Raji (cell line): Measurements from ENCODE around the gene SLC25A13.

Experiments used
- POLR2A ChIP-seq: IDR thresholded peaks from 2 replicates; pipeline ENCODE4 v1.6.1; 2011; ENCODE audit warnings: low read depth, low read length, control low read depth; ENCODE audit not compliant: insufficient read depth

Gene SLC25A13

DNA sequence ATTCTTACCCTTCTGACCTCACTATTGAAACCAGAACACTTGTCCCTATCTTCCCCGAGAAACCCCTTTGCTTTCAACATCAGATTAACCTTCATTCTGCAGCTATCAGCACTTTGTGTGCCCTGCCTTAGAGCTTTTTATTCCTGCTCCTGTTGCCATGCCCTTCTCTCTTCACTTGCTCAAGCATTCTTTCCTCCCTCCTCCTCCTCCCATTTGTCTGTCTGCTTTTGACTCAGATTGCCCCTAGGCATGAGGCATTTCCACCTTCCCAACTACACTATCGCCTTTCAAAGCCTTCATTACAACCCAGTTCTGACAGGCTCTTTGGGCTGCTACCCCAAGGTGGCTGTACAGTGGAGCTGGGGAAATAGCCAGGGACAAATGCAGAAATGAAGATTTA is 143.3 kb downstream of the SLC25A13 start:
- TF ChIP-seq POLR2A = no peak

DNA sequence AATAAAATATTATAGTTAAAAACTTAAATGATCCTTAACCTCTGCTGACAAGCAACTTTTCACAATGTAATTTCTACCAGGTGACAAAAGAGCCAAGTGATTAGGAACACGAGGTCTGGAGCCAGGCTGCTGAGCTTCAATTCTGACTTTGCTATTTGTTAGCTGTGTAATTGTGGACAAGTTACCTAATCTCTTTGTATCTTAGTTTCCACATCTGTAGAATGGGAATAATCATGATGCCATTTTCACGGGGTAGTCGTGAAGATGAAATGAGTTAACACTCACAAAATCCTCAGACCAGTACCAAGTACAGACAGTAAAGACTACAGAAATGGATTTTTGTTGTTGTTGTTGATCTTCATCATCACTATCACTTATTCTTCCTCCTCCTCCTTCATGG is 144.5 kb downstream of the SLC25A13 start:
- TF ChIP-seq POLR2A = no peak

DNA sequence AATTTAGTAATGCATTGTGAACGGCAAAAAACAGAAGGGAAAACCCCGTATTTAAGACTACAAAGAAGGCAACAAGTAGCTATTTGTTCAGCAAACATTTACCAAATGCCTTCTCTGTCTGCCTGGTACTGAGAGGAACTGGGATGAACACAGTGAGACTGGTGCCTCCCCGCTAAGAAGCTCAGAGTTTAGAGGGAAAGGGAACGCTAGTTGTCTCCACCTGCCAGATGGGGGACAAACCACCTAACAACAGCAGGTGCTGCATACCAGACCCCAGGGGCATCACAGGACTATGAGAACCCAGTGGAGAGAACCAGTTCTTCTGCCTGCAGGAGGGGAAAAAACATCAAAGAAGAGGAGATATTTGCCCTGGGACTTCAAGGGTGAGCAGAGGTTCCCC is 147.1 kb downstream of the SLC25A13 start:
- no peak for TF ChIP-seq POLR2A

DNA sequence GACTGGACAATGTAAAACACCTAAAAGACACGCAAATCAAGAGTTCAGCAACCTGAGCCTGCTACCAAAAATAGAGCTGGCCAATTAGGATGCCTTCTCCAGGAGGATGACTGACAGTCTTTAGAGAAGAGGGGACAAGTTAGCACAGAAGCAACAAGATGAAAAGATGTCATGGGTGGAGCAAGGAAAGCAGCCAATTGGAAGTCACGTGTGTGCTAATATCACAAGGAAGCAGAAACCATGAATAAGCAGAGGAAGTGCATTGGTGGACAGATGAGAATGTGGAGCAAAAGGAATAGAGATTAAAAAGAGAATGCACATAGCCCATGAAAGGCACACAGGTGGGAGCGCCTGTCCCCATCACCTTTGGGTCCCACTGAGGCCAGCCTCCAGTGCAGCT is 148.1 kb downstream of the SLC25A13 start:
- no peak for TF ChIP-seq POLR2A

DNA sequence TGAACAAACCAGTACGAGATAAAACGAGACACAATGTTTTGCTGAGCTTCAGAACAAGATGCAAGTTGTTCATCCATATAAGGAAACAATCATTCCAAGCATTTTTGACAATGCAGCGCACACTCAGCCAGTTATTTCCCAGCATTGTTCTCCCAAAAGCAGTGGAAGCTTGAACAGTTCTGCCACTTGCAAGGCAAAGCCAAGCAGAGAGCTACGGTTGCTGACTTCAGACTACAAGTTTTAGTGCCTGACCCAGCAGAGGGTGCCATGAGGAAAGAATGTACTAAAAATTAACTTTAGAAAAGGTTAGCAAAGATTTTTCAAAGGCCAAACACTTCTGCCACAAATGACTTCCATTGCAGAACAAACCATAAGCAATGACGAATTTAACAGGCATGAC is 152.5 kb downstream of the SLC25A13 start:
- no peak for TF ChIP-seq POLR2A

DNA sequence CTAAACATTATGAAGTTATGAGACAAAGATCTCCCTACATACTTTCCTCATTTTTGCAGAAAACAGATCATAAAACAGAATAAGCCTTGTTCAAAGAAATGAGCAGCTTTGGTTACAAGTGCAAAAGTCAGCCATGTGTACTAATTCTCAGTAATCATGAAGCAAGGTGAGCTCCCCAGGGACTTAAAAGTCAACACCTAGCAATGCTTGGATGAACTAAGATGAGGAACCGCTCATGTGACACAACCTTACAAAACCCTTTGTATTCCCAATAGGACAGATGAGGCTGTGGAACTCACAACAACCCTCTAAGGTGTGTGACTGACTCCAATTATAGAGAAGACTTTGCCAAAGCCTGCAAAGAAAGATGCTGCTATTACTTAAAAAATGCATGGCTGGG is 154.5 kb downstream of the SLC25A13 start:
- no peak for TF ChIP-seq POLR2A

DNA sequence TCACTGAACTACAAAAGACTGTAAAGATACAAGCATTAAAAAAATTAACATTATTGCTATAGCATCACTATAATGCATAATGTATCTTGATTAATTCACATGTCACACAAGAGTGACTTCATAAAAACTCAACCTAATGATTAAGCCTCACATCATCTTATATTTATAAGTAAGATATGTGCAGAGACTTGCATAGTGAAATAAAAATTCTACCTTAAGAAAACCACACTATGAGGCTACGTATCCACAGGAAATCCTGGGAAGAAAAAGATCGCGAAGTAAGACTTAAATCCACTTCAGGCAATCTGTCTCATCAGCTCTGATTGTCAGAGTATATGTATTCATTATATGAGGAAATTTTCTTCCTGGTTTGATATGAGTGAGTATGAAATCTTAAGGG is 160.0 kb downstream of the SLC25A13 start:
- TF ChIP-seq POLR2A = no peak

DNA sequence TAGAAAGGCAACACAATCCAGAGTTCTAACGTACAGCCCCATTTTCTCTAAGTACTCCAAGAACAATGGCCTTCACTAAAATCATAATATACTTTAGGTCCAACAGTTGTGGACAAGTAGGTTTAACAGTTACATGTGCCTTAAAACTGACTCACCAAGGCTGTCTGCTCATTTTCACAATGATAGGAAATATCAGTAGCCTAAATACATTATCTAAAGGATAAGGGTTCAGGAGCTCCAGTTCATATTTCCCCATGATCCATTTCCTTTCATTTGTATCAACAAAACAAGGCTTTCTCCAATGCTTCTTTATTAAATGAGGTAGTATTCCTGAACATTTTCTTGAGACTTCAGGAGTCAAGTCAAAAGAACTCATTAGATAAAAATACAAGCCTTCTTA is 164.0 kb downstream of the SLC25A13 start:
- no peak for TF ChIP-seq POLR2A

DNA sequence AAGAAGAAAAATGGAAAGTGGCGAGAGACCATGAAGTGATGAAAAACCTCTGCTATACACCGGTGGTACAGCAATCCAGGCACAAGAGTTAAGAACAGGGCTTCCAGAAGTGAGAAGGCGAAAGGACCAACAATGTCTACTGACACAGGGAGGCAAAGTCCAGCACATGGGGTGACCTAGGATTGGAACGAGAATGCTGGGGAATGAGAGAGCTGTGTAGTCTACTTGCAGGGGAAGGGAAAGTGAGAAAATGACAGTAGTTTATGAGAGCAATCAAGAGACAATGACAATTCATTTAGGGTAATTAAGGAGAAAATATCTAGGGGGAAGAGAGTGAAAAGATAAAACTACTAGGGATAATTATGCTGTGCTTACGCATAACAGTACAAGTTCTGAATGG is 169.2 kb downstream of the SLC25A13 start:
- TF ChIP-seq POLR2A = no peak

DNA sequence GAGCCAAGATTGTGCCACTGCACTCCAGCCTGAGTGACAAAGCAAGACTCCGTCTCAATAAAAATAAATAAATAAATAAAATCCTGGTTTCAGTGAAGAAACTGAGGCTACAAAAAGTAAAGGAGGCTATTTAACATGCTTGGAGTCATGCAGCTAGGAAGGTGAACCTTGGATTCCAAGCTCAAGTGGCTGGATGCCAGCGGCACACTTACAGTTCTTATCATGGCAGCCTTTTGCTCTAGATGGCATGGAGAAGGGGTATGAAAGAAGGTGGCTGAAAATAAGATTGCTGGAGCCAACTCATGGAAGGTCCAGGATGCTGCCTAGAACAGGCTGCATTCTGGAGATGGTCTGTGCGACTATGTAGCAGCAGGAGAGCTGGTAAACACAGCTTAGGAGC is 170.0 kb downstream of the SLC25A13 start:
- no peak for TF ChIP-seq POLR2A

DNA sequence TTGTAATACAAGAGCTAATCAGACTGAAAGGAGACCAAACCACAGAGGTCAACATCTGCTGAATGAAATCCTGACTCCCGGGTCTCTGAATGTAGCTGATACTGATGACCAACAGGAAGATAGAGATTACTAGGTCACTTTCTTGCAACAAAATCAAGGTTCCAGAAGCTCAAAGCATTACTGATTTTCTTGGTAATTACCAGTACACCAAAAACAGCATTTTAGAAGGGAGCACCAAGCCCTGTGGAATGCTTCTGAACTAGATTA is 177.7 kb downstream of the SLC25A13 start:
- TF ChIP-seq POLR2A = no peak

DNA sequence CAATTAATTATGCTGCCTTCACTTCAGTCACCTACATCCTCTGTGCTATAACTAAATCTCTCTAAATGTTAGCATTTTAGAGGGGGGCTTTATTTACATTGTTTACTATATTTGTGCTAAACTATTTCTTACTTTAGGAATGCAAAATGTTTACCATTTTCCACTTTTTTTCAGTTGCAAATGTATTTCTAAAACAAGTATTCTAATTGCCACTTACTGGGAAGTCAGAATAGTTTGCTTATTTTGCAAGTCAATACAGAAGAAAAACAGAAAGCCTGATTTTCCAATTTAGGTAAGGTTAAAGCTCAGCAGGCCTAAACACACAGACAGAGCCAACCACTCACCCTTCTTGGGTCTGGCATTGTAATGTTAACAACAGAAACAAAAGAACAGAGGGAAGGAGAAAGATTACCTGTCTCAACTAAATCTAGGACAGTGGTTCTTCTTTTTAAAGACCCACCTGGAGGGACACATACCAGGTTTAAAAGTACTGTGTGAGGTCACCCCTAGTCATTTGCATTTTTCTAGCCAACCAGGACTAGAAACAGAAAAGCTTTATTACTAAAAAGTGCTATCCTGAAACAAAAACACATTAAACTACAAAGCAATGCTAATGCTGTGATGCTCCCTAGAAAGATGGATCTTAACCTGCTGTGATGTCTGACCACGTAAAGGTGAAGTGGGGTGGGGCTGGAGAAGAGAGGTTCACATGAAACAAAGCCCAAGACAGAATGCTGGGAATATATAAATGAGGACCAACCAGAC is 178.2 kb downstream of the SLC25A13 start:
- TF ChIP-seq POLR2A = no peak

DNA sequence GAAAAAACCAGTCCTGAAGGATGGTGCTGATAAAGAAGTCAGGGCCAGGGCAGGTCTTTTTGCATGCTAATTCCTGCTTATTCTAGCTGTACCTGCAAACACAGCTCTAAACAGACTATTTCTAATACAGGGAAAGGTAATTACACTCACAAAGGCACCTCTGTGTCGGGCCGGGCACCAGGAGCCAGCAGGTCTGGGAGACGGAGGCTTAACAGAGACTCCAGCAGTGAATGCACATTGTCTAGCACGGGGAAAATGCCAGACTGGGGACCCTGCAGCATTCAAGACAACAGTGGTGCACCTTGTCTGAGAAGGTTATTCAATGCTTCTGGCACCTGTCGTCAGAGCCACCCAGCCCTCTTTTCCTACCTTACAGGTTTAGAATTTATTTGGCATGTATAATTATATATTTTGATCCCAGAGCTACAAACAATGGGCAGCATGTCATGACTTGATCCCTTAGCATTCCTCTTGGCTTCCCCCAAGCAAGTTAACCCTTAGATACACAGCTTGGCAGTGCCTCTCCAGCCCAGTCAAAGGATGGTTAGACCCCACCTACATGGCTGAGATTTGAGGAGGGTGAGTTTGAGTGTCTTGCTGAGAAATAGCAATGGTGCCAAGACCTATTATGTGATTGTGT is 185.2 kb downstream of the SLC25A13 start:
- no peak for TF ChIP-seq POLR2A

DNA sequence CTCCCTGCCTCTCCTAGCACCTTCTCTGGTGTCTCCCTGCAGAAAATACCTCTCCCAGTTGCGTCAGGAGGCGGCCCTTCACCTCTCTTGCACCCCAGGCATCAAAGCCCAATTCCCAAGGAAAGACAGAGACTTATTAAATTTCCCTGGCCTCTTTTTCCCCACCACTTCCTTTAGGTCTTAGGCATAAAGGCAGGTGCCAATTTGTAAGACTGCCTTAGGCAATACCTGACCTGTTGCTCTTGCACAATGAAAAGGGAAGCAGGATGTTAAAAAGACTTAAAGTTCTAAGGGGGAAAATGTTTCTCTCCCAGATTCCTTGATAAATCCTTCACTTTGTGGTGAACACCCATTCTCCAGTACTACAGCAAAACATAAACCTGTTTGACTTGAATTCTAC is 186.7 kb downstream of the SLC25A13 start:
- no peak for TF ChIP-seq POLR2A

DNA sequence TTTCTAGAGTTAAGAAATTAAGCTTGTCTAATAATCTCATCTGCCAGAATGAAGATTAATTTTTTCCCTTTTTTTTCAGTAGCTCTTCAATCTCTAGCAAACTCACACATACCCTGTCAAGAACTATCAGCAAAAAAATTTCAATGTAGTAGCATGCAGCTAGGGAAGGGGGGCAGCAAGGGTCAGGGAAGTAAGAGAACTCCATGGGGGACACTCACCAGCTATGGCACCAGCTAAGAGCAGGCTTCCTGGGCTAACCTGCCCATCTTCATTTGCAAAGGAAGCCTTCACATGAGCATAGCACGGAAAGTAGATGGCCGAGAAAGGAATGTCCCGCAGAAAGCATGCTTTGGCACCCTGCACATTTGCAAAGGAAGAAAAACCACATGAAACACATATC is 190.4 kb downstream of the SLC25A13 start:
- no peak for TF ChIP-seq POLR2A

DNA sequence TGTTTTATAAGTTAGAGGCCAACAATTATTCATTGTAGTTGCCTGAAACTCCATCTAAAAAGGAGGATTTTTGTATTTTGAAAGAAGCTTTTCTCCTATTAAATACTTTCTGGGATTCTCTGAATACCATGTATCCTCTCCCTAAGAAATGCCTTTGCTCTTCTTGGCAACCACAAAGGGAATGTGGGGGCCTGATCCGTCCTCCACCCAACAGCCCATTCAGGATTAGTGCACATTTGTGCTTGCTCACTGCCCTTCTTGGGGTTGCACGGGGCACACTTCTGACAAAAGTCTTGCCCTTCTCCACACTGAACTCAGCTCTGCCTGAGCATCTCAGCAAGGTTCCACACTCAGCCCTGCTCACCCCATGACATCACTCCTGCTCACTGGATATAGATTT is 194.2 kb downstream of the SLC25A13 start:
- TF ChIP-seq POLR2A = no peak

DNA sequence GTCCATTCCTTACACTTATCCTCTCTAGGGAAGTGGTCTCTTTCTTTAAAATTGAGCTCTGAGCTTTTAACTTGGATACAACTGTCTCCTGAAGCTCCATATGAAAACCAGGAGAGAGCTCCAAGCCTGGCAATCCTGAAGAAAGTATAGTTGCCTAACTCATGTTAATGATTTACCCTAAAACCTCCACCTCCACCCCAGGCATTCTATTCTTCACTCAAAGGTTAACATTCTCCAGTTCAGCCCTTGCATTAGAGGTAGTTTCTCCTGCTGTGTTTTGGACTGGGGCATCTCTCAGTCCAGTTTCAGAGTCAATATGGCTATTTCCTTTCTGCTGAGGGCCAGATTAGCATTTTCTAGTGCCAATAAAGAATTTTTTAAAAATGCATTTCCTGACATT is 195.5 kb downstream of the SLC25A13 start:
- TF ChIP-seq POLR2A = no peak

DNA sequence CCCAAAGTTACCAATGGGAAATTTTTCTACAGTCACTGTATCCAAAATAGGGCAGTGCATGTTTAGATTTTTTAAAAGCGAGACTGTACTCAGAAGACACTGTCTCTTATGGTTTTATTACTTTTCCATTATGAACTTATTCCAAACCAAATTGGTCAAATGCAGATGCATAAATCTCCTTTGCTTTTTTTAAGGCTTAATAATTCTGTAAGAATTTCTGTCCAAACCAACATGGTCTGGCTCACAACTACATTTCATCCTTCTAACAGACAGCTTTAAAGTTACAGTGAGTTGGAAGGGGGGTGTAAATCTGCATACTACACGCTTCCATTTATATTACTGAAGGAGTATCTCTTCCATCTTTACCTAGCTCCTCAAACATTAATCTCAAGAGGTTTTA is 199.2 kb downstream of the SLC25A13 start:
- no peak for TF ChIP-seq POLR2A

DNA sequence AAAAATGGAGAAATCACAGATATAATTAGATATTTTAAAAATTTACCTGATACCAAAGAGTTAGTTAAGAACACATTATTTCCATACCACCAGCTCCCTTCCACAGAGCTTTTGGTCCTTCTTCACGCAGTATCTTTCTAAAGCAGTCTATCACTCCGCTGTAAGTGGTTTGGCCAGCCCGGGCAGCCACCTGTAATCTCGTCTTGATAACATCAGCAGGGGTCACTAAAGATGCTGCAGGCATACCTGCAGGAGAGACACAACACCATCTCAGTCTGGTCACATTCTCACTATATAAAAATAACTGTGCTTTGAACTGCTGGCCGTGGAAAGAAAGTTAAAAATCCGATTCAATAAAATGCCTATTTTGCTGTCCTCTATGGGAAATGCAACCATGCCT is 200.1 kb downstream of the SLC25A13 start:
- no peak for TF ChIP-seq POLR2A
